ENCODE results near the gene ZNG1F. TPM values are rescaled to one million over a fixed set of nuclear protein-coding genes. Genes with fewer than 3 reads are reported as not detected.
"Not testable (repeated sequence)": the region's sequence is repeated elsewhere in the genome, so short reads cannot be mapped to it uniquely, and the experiment has no call there.

The ZNG1F gene
- total RNA-seq, 2 experiments from 2014 or later: 11.6 to 15.1 TPM

DNA sequence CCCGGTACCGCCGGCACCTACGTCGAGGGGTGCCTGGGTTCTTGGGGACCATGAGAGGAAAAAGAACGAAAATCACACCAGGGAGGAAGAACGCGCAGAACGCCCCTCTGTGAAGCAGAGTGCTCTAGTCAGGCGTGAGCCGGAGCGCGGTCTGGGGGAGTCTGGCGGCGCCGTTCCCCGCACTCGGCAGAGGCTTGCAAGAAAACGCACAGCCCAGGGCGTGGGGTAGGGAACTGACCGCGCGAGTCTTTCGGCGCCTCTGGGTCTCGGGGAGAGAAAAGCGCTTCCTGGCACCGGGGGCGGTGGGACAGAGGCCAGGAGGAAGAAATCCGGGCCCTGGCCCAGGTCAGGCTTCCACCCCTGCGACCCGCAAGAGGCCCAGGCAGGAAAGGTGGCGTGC lies 65.3 kb downstream of the ZNG1F start:
- POLR2A ChIA-PET: not testable (repeated sequence)

DNA sequence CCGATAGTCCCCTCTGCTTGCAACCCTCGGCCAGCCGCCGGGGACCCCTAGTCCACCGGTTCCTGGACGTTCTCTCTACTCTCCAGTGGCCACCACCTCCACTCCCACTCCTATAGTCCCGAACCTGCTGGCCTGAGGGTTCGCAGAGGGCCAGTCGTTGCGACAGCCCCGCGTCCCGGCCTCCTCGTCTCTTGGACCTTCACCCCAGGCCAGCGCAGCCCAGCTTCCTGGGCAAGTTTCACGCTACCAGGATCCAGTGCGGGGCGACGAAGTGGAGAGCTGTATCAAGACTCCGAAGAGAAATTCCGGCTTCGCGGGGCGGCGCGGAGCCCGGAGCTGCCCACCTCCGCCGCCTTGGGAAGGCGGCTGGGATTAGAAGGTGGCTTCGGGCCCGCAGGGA lies 65.7 kb downstream of the ZNG1F start:
- CTCF ChIA-PET, POLR2A ChIA-PET: not testable (repeated sequence)

More for the DNA sequence above, 65.3 kb downstream of the ZNG1F start:
- CTCF ChIA-PET: not testable (repeated sequence)

DNA sequence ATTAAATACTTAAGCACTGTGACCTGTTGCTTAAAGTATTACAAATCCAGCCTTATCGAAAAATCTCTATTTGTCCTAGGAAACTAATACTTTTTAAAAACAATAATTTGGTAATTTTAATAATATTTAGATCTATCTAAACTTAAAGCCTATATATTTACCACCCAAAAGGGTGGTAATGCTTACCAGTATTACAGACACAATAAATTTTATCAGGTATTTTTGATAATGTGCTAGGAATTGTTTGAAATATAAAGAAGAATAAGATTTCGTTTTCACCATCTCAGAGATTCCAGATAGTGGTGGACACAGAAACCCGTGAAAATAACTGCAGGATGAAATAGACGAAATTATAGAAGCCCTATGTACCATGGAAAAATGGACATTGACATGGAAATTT lies 68.4 kb downstream of the ZNG1F start:
- POLR2A ChIA-PET, CTCF ChIA-PET: not testable (repeated sequence)

DNA sequence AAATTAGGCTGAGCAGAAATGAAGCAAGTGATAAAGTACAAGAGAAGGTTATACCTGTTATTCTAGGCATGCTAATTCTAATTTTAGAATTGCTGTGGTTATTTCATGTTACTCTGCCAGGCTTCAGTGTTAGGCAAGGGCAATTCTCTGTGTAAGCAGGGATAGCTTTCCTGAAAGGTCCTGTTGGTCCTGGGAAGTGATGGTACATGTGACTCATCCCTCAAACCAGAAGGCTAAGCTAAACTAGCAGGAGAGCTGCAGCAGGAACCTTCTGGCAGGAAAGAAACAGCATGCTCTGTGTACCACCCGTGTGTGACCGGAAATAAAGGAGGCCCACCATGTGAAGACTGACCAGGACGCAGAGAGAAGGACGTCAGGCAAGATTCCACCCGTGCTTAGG lies 69.4 kb downstream of the ZNG1F start:
- CTCF ChIA-PET: not testable (repeated sequence)

DNA sequence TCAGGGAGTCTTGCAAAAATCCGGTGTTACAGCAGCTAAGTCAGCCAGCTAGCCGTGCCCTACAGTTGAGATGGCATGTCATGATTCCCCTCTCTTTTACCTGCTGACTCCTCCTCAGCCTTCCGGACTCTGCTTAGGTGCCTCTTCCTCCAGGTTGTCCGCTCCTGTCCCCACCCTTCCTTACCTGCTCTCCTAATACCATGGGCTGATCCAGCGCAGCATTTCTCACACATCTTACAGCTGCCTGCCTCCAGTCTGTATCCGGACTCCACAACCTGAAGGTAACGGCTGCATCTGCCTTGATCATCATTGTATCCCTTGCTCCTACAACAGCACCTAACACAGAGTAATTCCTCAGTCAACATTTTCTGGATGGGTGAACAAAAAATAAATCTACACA lies 69.8 kb downstream of the ZNG1F start:
- CTCF ChIA-PET, POLR2A ChIA-PET: not testable (repeated sequence)

More for the DNA sequence above, 69.4 kb downstream of the ZNG1F start:
- POLR2A ChIA-PET: not testable (repeated sequence)

DNA sequence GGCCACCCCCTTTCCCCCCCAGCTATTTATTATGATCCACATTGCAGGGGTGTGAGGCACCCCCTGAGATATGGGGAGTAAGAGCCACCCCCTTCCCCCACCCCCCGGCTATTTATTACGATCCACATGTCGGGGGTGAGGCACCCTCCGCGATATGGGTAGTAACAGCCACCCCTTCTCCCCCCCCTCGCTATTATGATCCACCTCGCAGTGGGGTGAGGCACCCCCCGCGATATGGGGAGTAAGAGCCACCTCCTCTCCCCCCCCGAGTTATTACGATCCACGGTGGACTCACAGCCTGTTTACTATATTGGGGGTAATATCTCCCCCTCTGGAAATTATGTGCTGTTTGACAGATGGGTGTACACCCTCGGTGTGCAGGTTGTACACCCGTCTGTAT lies 75.8 kb downstream of the ZNG1F start:
- POLR2A ChIA-PET, CTCF ChIA-PET: not testable (repeated sequence)

DNA sequence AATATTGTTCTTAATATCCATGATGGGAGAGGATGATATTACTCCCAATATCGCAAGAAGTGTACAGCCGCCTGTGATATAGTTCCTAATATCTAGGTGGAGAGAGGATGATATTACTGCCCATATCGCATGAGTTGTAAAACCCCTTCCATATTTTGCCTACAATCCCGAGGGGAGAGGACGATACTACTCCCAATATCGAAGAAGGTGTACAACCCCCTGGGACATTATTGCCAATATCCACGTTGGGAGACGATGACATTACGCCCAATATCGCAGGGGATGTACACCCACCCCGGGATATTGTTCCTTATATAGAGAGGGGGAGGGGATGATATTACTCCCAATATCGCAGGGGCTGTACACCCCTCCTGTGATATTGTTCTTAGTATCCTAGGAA lies 77.7 kb downstream of the ZNG1F start:
- POLR2A ChIA-PET, CTCF ChIA-PET: not testable (repeated sequence)

DNA sequence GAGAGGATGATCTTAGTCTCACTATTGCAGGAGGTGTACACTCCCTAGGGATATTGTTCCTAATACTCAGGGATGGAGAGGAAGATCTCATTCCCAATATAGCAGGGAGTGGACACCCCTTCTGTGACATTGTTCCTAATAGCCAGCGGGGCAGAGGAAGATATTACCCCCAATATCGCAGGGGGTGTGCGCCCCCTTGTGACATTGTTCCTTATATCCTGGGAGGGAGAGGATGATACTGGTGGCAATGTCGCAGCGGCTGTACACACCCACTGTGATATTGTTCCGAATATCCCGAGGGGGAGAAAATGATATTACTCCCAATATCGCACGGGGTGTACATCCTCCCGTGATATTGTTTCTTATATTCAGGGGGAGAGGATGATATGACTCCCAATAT lies 78.2 kb downstream of the ZNG1F start:
- POLR2A ChIA-PET, CTCF ChIA-PET: not testable (repeated sequence)

DNA sequence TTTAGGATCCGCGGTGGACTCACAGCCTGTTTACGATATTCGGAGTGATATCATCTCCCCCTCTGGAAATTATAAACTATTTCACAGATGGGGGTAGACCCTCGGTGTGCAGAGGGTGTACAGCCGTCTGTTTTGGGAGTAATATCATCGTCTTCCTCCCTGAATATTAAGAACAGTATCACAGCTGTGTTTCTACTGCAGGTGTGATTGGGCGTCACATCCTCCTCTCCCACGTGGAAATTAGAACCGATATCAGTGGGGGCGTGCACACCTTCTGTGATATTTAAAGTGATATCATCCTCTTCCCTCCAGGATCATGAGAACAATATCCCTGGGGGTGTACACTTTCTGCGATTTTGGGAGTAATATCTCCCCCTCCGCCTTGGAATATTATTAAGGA lies 79.9 kb downstream of the ZNG1F start:
- POLR2A ChIA-PET, CTCF ChIA-PET: not testable (repeated sequence)

DNA sequence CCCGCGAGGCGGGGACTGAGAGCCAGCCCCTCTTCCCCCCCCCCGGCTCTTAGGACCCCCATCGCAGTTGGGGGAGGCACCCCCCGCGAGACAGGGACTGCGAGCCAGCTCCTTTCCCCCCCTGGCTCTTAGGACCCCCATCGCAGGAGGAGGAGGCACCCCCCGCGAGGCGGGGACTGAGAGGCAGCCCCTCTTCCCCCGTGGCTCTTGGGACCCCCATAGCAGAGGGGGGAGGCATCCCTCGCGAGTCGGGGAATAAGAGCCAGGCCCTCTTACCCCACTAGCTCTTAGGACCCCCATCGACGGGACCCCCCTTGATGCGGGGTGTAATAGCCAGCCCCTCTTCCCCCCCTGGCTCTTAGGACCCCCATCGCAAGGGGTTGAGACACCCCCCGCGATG lies 80.3 kb downstream of the ZNG1F start:
- POLR2A ChIA-PET, CTCF ChIA-PET: not testable (repeated sequence)

DNA sequence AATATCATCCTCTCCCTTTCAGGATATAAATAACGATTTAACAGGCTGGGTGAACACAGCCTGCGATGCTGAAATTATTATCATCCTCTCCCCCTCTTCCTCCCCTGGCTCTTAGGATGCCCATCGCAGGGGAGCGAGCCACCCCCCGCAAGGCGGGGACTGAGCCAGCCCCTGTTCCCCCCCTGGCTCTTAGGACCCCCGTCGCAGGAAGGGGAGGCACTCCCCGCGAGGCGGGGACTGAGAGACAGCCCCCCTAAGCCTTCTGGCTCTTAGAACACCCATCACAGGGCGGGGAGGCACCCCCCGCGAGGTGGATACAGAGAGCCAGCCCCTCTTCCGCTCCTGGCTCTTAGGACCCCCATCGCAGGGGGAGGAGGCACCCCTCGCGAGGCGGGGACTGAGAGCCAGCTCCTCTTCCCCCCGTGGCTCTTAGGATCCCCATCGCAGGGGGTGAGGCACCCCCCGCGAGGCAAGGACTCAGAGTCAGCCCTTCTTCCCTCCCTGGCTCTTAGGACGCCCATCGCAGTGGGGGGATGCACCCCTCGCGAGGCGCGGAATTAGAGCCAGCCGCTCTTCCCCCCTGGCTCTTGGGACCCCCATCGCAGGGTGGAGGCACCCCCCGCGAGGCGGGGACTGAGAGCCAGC lies 82.5 kb downstream of the ZNG1F start:
- POLR2A ChIA-PET, CTCF ChIA-PET: not testable (repeated sequence)

DNA sequence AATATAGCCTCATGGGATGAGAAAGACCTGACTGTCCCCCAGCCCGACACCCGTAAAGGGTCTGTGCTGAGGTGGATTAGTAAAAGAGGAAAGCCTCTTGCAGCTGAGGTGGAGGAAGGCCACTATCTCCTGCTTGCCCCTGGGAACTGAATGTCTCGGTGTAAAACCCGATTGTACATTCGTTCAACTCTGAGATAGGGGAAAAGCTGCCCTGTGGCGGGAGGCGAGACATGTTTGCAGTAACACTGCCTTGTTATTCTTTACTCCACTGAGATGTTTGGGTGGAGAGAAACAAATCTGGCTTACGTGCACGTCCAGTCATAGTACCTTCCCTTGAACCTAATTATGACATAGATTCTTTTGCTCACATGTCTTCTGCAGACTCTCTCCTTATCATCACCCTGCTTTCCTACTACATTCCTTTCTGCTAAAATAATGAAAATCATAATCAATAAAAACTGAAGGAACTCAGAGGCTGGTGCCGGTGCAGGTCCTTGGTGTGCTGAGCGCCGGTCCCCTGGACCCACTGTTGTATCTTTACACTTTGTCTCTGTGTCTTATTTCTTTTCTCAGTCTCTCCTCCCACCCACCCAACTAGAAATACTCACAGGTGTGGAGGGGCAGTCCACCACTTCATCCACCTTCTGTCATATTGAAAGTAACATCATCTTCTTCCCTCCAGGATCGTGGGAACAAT lies 83.4 kb downstream of the ZNG1F start:
- POLR2A ChIA-PET, CTCF ChIA-PET: not testable (repeated sequence)

DNA sequence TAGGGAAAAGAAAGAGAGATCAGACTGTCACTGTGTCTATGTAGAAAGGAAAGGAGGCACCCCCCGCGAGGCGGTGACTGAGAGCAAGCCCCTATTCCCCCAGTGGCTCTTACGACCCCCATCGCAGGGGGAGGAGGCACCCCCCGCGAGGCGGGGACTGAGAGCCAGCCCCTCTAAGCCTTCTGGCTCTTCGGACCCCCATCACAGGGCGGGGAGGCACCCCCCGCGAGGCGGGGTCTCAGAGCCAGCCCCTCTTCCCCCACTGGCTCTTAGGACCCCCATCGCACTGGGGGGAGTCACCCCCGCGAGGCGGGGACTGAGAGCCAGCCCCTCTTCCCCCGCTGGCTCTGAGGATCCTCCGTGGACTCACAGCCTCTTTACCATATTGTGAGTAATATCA lies 84.6 kb downstream of the ZNG1F start:
- CTCF ChIA-PET, POLR2A ChIA-PET: not testable (repeated sequence)

DNA sequence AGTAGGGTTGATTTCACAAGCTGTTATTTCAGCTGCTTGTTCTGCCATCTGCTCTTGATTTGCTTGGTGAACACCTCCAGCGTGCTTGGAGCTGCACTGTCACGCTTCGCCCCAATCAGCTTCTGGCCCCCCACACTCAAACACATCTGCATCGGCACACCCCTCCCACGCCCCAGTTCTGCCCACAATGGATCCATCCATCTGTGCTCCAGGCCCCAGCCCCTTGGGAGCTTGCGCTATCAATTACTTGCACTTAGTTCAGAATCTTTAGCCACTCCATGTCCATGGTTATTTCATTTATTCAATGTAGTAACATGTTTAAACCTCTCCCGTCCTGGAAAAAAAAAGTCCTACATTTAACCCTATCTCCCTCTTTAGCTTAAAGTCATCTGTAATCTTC lies 88.6 kb downstream of the ZNG1F start:
- POLR2A ChIA-PET, CTCF ChIA-PET: not testable (repeated sequence)

DNA sequence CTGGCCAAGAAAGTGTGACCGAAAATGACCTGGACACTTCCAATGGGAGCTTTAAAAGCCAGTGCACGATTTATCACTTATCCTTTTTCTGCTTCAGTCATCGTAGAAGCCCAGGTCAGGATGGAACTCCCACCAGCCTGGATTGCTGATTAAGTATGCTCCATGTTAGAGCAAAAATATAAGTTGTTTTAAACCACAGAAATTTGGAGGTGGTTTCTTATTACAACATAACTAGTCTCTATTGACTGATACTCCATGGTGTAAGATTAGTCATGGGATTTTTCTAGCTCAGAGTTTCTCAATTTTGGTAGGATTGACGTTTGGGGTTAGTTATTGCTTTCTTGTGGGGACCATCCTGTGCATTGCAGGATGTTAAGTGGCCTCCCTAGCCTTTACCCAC lies 90.4 kb downstream of the ZNG1F start:
- POLR2A ChIA-PET, CTCF ChIA-PET: not testable (repeated sequence)

DNA sequence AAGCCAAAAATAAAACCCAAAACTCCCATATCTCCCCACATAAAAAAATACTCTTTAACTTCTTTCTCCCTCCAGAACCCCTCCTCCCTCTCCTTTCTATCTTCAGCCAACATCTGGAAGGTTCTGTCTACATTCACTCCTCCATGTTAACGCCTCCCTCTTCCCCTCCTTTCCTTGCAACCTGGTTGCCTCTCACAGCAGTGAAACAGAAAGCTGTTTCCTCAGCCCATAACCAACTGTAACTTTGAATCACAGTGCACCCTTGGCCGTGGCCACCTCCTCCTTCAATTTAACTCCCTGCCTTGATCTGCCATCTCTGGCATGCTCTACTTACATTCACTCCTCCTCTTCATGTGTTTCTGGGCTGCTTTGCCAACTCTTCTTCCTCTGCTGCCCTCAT lies 94.1 kb downstream of the ZNG1F start:
- CTCF ChIA-PET: not testable (repeated sequence)

DNA sequence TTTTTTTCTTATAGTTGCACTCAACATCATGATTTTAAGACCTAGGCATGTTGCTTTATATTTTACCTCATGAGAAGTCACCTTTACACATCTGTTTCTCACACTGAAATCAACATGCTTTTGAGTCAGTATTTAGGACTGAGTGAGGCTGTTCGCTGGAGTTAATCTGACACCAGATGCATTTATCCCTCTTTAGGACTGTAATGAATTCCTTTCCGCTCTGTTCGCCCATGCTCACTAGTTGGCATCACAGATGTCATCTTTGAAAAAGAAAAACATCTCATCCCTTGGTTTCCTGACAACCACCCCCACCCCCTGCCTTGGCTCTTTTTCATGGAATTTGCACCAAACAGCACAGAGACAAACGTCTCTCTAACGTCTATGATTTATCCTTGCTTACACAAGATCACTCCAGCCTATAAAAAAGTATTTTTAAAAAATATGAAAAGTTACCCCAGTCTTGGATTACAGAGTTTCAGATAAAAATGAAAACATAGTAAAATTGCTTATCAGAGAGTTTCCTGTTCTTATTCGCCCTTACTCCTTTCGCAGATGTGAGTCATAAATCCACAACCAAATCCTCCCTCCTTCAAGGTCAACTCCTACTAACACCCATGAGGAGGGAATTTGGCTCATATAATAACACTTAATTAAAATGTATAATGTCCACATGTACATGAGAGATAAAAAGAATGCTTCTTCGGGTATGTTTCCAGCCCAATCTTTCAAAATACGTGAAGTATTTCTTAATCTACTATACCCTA lies 94.9 kb downstream of the ZNG1F start:
- CTCF ChIA-PET, POLR2A ChIA-PET: not testable (repeated sequence)

More for the DNA sequence above, 94.1 kb downstream of the ZNG1F start:
- POLR2A ChIA-PET: not testable (repeated sequence)

DNA sequence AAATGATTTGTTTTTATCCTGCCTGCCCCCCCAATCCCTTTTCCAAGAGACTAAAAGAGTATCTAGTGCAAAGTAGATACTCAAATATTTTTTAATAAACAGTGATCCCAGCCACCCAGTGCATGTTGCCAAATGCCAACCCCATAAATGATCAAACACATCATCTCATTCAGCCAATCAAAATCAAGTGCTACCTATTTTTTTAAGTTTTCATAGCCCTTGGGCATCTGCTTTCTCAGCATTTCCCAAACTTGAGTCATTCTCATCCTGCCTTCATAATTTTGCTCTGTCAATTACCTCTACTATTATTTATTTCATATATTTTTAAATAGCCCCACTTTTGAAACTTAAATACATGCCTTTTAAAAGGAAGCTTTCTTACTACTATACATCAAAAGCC lies 98.2 kb downstream of the ZNG1F start:
- POLR2A ChIA-PET, CTCF ChIA-PET: not testable (repeated sequence)

DNA sequence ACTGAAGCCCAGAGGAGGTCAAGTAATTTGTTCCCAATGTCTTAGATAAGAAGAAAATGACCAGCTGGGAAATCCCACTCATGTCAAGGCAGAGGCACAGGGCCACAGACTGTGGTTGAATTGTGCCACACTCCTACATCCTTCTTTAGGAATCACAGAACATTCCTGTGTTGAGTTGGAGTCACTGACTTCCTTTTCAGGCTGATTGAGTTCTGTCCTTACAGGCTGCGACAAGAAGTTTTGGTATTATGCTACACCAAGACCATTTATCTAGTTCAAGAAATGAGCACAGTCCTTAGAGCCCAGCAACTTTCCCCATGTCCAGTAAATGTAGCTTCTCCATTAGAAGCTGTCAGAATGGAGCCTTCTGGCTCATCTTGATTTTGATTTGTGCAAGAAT lies 98.7 kb downstream of the ZNG1F start:
- CTCF ChIA-PET, POLR2A ChIA-PET: not testable (repeated sequence)

DNA sequence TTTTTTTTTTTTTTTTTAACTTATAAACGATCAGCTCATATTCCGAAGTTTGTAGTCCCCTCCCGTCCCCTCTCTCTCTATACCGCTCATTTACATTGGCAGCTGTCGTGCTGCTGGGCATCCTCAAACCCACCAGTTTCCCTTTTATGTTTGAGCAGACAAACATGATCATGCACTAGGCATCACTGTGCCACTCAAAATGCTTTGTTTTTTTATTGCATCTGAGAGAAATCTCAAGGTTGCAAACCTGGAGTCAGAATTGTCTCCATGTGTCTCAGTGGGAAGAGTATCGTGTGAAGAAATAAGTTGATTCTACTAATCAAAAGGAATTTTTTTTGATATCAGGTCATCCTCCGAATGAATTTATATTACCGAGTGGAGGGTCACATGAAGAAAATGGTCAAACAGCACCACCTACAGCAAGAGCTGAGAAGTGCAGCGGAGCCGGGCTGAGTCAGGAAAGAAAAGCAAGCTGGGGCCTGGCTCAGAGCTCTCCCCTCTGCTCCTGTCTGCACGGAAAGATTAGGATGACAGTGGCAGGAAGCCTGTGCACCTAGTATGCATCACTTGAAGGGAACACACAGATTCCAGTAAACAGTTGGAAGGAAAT lies 100.6 kb downstream of the ZNG1F start:
- CTCF ChIA-PET, POLR2A ChIA-PET: not testable (repeated sequence)

DNA sequence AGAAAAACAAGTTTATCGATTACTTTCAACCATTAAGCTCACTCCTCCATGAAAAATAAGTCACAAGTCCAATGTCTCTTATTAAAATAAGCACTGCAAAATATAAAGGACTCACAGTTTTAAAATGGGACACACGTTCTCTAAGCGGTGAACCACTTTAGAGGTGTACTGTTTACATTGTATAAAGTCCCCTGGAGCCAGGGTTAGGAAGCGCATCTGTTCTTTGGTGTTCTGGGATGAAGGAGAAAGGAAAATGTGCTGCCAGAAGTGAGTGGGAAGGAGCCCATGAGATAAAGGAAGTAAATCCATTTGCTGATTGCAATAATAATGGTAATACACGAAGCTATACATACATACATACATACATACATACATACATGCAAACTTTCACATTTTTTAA lies 101.2 kb downstream of the ZNG1F start:
- CTCF ChIA-PET, POLR2A ChIA-PET: not testable (repeated sequence)
